Body of pancreas (tissue), 4 donors: ENCODE data around the gene SHC4.

Source experiments
- POLR2A ChIP-seq, 3 donors: fragments of 450-650 bp; IDR thresholded peaks; one replicate each; pipeline ENCODE4 v1.6.1; 2016; ENCODE audit warnings: antibody characterized with exemption in 3 of 3, mild to moderate bottlenecking in 2 of 3
- TF ChIP-seq, protein P1 (sequence below), 7 experiments: fragments of 450-650 bp in 4 of 7; fragments of 200-600 bp in 3 of 7; sonication (generic) in 3 of 7; IDR thresholded peaks; one replicate each; pipeline ENCODE4 v1.5.1; 2016 to 2019; ENCODE audit warnings: antibody characterized with exemption in 7 of 7

DNA sequence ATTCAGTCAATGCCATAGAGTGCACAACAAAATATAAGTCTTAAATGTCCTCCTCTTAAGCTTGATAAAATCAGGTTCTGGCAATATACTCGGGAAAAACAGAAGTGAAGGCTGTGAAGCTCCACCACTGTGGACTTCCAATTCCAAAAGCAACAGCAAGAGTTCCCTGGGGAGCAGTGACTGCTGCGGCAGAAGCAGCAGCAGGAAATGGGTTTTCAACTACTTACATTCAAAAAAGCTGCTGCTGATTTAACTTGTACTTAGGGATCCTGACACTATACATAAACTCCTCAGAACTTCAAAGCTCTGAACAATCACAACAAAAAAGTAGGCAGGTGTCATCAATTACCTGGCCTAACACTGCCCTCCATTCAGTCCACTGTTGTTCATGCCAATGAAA lies 157.6 kb downstream of the SHC4 start:
- TF ChIP-seq, protein P1, sequence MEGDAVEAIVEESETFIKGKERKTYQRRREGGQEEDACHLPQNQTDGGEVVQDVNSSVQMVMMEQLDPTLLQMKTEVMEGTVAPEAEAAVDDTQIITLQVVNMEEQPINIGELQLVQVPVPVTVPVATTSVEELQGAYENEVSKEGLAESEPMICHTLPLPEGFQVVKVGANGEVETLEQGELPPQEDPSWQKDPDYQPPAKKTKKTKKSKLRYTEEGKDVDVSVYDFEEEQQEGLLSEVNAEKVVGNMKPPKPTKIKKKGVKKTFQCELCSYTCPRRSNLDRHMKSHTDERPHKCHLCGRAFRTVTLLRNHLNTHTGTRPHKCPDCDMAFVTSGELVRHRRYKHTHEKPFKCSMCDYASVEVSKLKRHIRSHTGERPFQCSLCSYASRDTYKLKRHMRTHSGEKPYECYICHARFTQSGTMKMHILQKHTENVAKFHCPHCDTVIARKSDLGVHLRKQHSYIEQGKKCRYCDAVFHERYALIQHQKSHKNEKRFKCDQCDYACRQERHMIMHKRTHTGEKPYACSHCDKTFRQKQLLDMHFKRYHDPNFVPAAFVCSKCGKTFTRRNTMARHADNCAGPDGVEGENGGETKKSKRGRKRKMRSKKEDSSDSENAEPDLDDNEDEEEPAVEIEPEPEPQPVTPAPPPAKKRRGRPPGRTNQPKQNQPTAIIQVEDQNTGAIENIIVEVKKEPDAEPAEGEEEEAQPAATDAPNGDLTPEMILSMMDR (IDR thresholded peaks at IDR 0.05): no peak
- TF ChIP-seq POLR2A (IDR thresholded peaks at IDR 0.05): no peak
